ENCODE data around the gene COMMD7.

COMMD7 gene

GRCh38 chr20:32652739-32653526 lies 90.3 kb downstream of the COMMD7 start:
- DNase-seq: peak in 57 of 58 donors; percentile 15 to 91 (median 73)
